ENCODE measurements around the gene VSIR. TPM values are rescaled to one million over a fixed set of nuclear protein-coding genes. Genes with fewer than 3 reads are reported as not detected.
A peak's percentile ranks its signal among the peaks of the same experiment; 100 is the strongest.

Gene VSIR
- total and polyA plus RNA-seq, 2 donors (not counting 1 experiment from before 2014, with no cell fraction given): 40.5 to 61.2 TPM

DNA sequence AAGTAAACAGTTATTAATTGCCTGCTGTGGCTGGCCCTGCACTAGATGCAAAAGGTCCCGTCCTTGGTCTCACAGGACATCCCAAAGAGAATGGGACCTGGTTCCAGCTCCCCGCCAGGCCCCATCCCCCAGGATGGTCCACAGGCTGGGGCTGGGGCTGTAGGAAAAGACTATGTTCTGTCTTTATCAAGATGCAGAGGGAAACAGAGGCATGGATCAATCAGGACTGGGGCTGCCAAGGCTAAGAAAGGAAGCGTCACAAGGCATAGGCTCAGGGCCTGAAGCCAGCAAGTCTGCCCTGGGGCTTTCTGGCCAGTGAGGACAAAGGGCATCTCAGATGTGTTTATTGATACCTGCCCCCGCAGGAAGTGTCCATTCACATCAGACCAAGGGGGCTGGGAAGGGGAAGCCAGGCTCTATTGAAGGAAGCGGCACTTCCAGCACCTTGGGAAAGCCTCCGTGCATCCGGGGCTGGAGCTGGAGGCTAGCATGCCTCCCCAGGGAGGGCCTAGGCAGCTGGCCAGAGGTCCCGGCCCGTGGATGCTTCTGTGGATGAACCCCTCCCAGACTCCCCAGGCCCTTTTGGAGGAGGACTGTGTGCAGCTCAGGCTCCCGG is 5.8 kb downstream of the VSIR start:
- intact Hi-C loops (cut with micrococcal nuclease): loop anchor here (2.0 to 5.0 kb wide), 2 partner anchors 121 to 1620 kb away; partner anchors contain the start of gene TYSND1
- H3K9me3 Mint-ChIP-seq (ENCODE audit: insufficient read depth): no peaks in the 10 kb centered on the region

DNA sequence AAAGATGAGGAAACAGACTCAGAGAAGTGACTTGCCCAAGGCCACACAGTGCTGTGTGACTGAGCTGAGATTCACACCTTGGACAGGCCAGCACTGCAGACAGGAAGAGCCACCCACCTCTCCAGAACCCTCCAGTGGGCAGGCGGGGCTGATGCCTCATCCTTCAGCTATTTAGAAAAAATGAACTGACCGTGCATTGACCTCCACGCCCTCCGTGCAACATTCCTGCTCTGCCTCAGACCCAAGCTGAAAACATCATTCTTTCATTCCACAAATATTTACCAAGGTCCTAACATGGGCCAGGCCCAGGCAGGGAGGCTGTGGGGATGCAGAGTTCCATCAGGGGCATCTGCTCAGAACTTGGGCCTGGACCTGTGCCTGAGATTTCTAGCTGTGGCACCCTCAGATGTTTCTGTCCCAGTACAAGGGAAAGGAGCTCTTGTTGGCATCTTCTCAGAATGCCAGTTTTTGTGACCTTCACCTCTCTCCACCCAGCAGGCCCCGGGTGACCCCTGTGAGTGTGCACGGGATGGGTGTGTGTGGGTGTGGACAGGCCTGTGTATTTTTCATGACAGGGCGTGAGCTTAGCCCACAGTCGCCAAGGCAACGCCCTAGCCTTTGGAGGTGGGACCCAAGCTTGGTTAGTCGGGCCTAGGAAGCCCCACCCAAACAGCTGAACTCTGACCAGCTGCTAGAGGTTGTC is 6.5 kb downstream of the VSIR start:
- Histone ChIP-seq H3K36me3 (replicated peaks in 1 of 2; ENCODE audit: control extremely low read depth in 1 of 2, control insufficient read depth in 1 of 2, extremely low read depth in 1 of 2, insufficient read depth in 2 of 2, low read length in 1 of 2) (peaks cover 0 to 33% of the 10 kb centered on the region in 2 experiments), H2AFZ (ENCODE audit: insufficient read depth, low read depth, low read length, poor library complexity, severe bottlenecking) (no peak overlapping the region), H3K27me3 (replicated peaks in 1 of 4; ENCODE audit: control extremely low read depth in 1 of 4, control insufficient read depth in 3 of 4, insufficient read depth in 4 of 4, low read length in 3 of 4) (no peaks in the 10 kb centered on the region), H3K9me3 (ENCODE audit: control extremely low read depth in 1 of 3, control insufficient read depth in 2 of 3, insufficient read depth in 1 of 3, low read length in 2 of 3) (no peaks in the 10 kb centered on the region), H3K9ac (ENCODE audit: low read length) (peak overlapping the region; percentile 8), H3K4me2 (replicated peaks; ENCODE audit: low read depth, low read length, poor library complexity, severe bottlenecking) (peak overlapping the region; percentile 83), H3K4me1 (ENCODE audit: control insufficient read depth in 2 of 2, insufficient read depth in 2 of 2, low read length in 2 of 2) (peaks cover 54 to 93% of the 10 kb centered on the region in 2 donors), H3K4me3 (ENCODE audit: control extremely low read depth in 1 of 5, extremely low read depth in 1 of 5, insufficient read depth in 1 of 5, low read depth in 2 of 5, low read length in 4 of 5) (peak overlapping the region in 1 of 5 experiments; percentile 42), H3K79me2 (ENCODE audit: control insufficient read depth, insufficient read depth, low read length) (peaks cover 71% of the 10 kb centered on the region), H3K27ac (ENCODE audit: low read length in 2 of 2) (peak overlapping the region; percentile 88 to 95), H4K20me1 (ENCODE audit: control insufficient read depth, insufficient read depth, low read length, poor library complexity, severe bottlenecking) (no peaks in the 10 kb centered on the region)
- H3K4me1 Mint-ChIP-seq: peaks cover 87% of the 10 kb centered on the region
- 37% methylated on average over 9 of the region's 10 CpGs for WGBS (ENCODE audit: insufficient coverage)
- TF ChIP-seq EZH2 (IDR thresholded peaks at IDR 0.05; ENCODE audit: borderline replicate concordance, insufficient read depth, low read depth, low read length, poor library complexity, severe bottlenecking): no peak
- TF ChIP-seq, protein P1, sequence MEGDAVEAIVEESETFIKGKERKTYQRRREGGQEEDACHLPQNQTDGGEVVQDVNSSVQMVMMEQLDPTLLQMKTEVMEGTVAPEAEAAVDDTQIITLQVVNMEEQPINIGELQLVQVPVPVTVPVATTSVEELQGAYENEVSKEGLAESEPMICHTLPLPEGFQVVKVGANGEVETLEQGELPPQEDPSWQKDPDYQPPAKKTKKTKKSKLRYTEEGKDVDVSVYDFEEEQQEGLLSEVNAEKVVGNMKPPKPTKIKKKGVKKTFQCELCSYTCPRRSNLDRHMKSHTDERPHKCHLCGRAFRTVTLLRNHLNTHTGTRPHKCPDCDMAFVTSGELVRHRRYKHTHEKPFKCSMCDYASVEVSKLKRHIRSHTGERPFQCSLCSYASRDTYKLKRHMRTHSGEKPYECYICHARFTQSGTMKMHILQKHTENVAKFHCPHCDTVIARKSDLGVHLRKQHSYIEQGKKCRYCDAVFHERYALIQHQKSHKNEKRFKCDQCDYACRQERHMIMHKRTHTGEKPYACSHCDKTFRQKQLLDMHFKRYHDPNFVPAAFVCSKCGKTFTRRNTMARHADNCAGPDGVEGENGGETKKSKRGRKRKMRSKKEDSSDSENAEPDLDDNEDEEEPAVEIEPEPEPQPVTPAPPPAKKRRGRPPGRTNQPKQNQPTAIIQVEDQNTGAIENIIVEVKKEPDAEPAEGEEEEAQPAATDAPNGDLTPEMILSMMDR (IDR thresholded peaks at IDR 0.05): no peak
- ATAC-seq (ENCODE audit: low read depth): peak; percentile 50
- DNase-seq: peak; percentile 74
- H3K27me3 Mint-ChIP-seq: no peaks in the 10 kb centered on the region
- H3K27ac Mint-ChIP-seq: peak overlapping the region; percentile 99
- peak overlapping the region; percentile 84 for H3K4me3 Mint-ChIP-seq
- no peaks in the 10 kb centered on the region for H3K9me3 Mint-ChIP-seq (ENCODE audit: insufficient read depth)
- intact Hi-C loops (cut with micrococcal nuclease): loop anchor here (5.0 kb wide), 1 partner anchor 1620 kb away; the partner anchor contains the start of gene TYSND1
- ChIA-PET POLR2A (interaction anchor here (0.6 to 3.3 kb wide), 9 partner anchors 8 to 69 kb away, joined by 3 to 15 read pairs (median 4); no protein-coding TSS in a partner anchor), CTCF (interaction anchor here (0.6 to 3.9 kb wide), 12 partner anchors 9 to 282 kb away, joined by 3 to 33 read pairs (median 4); no protein-coding TSS in a partner anchor)

More for the DNA sequence above, 5.8 kb downstream of the VSIR start:
- Histone ChIP-seq H3K9me3 (ENCODE audit: control extremely low read depth in 1 of 3, control insufficient read depth in 2 of 3, insufficient read depth in 1 of 3, low read length in 2 of 3) (no peaks in the 10 kb centered on the region), H3K36me3 (replicated peaks in 1 of 2; ENCODE audit: control extremely low read depth in 1 of 2, control insufficient read depth in 1 of 2, extremely low read depth in 1 of 2, insufficient read depth in 2 of 2, low read length in 1 of 2) (peaks cover 0 to 30% of the 10 kb centered on the region in 2 experiments), H2AFZ (ENCODE audit: insufficient read depth, low read depth, low read length, poor library complexity, severe bottlenecking) (no peak overlapping the region), H3K4me1 (ENCODE audit: control insufficient read depth in 2 of 2, insufficient read depth in 2 of 2, low read length in 2 of 2) (peaks cover 61 to 93% of the 10 kb centered on the region in 2 donors), H3K79me2 (ENCODE audit: control insufficient read depth, insufficient read depth, low read length) (peaks cover 75% of the 10 kb centered on the region), H3K27ac (ENCODE audit: low read length in 2 of 2) (peak overlapping the region; percentile 88 to 95), H3K4me2 (replicated peaks; ENCODE audit: low read depth, low read length, poor library complexity, severe bottlenecking) (peak overlapping the region; percentile 83), H3K4me3 (ENCODE audit: control extremely low read depth in 1 of 5, extremely low read depth in 1 of 5, insufficient read depth in 1 of 5, low read depth in 2 of 5, low read length in 4 of 5) (peak overlapping the region in 1 of 5 experiments; percentile 42), H4K20me1 (ENCODE audit: control insufficient read depth, insufficient read depth, low read length, poor library complexity, severe bottlenecking) (no peaks in the 10 kb centered on the region), H3K9ac (ENCODE audit: low read length) (peak overlapping the region; percentile 8), H3K27me3 (replicated peaks in 1 of 4; ENCODE audit: control extremely low read depth in 1 of 4, control insufficient read depth in 3 of 4, insufficient read depth in 4 of 4, low read length in 3 of 4) (no peaks in the 10 kb centered on the region)
- H3K27me3 Mint-ChIP-seq: no peaks in the 10 kb centered on the region
- no peak for TF ChIP-seq EZH2 (IDR thresholded peaks at IDR 0.05; ENCODE audit: borderline replicate concordance, insufficient read depth, low read depth, low read length, poor library complexity, severe bottlenecking)
- POLR2A ChIA-PET: interaction anchor here (1.0 to 3.3 kb wide), 8 partner anchors 10 to 69 kb away, joined by 3 to 15 read pairs (median 5); no protein-coding TSS in a partner anchor
- CTCF ChIA-PET: interaction anchor here (0.6 to 3.9 kb wide), 12 partner anchors 9 to 281 kb away, joined by 3 to 33 read pairs (median 4); no protein-coding TSS in a partner anchor
- DNase-seq: no peak
- H3K27ac Mint-ChIP-seq: peak overlapping the region; percentile 99
- WGBS (ENCODE audit: insufficient coverage): 78% methylated on average over 9 of the region's 10 CpGs
- ATAC-seq (ENCODE audit: low read depth): no peak
- H3K4me1 Mint-ChIP-seq: peaks cover 88% of the 10 kb centered on the region
- H3K4me3 Mint-ChIP-seq: peak overlapping the region; percentile 84
